Ishikawa (cell line): ENCODE data around the gene MAGI2.

Experiments
- CEBPB ChIP-seq: IDR thresholded peaks from 2 replicates; pipeline ENCODE4 v1.6.1; 2012
- CREB1 ChIP-seq: IDR thresholded peaks from 2 replicates; pipeline ENCODE4 v1.6.1; 2012; ENCODE audit warnings: low read depth
- EGR1 ChIP-seq: IDR thresholded peaks from 2 replicates; pipeline ENCODE4 v1.6.1; 2012
- EP300 ChIP-seq: IDR thresholded peaks from 2 replicates; pipeline ENCODE4 v1.6.1; 2012; ENCODE audit warnings: borderline replicate concordance
- FOXM1 ChIP-seq: IDR thresholded peaks from 2 replicates; pipeline ENCODE4 v1.6.1; 2012; ENCODE audit warnings: low read depth, borderline replicate concordance
- MAX ChIP-seq: IDR thresholded peaks from 2 replicates; pipeline ENCODE4 v1.6.1; 2012
- NFIC ChIP-seq: IDR thresholded peaks from 2 replicates; pipeline ENCODE4 v1.6.1; 2012
- RAD21 ChIP-seq: IDR thresholded peaks from 2 replicates; pipeline ENCODE4 v1.6.1; 2012; ENCODE audit warnings: low read depth
- REST ChIP-seq: IDR thresholded peaks from 2 replicates; pipeline ENCODE4 v1.6.1; 2012; ENCODE audit warnings: low read depth, mild to moderate bottlenecking
- TAF1 ChIP-seq: IDR thresholded peaks from 2 replicates; pipeline ENCODE4 v1.6.1; 2012; ENCODE audit warnings: low read depth, mild to moderate bottlenecking
- TEAD4 ChIP-seq: IDR thresholded peaks from 2 replicates; pipeline ENCODE4 v1.6.1; 2012
- USF1 ChIP-seq: IDR thresholded peaks from 2 replicates; pipeline ENCODE4 v1.6.1; 2012
- YY1 ChIP-seq: IDR thresholded peaks from 2 replicates; pipeline ENCODE4 v1.6.1; 2012; ENCODE audit warnings: low read depth
- ZBTB7A ChIP-seq: IDR thresholded peaks from 2 replicates; pipeline ENCODE4 v1.6.1; 2012; ENCODE audit warnings: low read depth

- TF ChIP-seq RAD21 = no peak
- no peak for TF ChIP-seq TEAD4
- no peak for TF ChIP-seq EGR1
- TF ChIP-seq EP300 = no peak
- TF ChIP-seq CEBPB = no peak
- TF ChIP-seq MAX = no peak
- TF ChIP-seq TAF1 = no peak
- no peak for TF ChIP-seq CREB1
- no peak for TF ChIP-seq YY1
- no peak for TF ChIP-seq FOXM1
- TF ChIP-seq USF1 = no peak
- no peak for TF ChIP-seq ZBTB7A
- TF ChIP-seq NFIC = no peak
- no peak for TF ChIP-seq REST
These were observed 1234.6 kb downstream of the MAGI2 start for GRCh38 chr7:78218876-78219275.
